ENCODE results near the gene JAKMIP2. TPM values are rescaled to one million over a fixed set of nuclear protein-coding genes. Genes with fewer than 3 reads are reported as not detected.
"Not testable (repeated sequence)": the region's sequence is repeated elsewhere in the genome, so short reads cannot be mapped to it uniquely, and the experiment has no call there.

The JAKMIP2 gene
- total RNA-seq, 1 experiment from 2014 or later, result 67.4 TPM

DNA sequence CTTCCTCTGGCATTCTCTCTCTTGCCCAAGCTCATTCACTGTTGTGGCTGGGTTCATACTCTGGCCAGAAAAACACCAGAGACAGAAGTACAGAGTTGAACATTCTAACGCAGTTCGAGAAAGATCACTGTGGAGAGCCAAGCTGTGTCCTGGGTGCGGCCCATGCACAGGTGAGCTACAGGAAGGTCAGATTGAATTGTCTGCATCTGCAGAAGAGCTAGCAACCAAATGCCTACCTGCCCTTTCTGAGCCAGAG lies 145.9 kb downstream of the JAKMIP2 start:
- intact Hi-C loops (cut with micrococcal nuclease; ENCODE audit: unreplicated experiment), result no loop called here
- no peak for TF ChIP-seq EZH2 (IDR thresholded peaks at IDR 0.05; ENCODE audit: borderline replicate concordance, low read depth, low read length, poor library complexity, severe bottlenecking)
- TF ChIP-seq, protein P1, sequence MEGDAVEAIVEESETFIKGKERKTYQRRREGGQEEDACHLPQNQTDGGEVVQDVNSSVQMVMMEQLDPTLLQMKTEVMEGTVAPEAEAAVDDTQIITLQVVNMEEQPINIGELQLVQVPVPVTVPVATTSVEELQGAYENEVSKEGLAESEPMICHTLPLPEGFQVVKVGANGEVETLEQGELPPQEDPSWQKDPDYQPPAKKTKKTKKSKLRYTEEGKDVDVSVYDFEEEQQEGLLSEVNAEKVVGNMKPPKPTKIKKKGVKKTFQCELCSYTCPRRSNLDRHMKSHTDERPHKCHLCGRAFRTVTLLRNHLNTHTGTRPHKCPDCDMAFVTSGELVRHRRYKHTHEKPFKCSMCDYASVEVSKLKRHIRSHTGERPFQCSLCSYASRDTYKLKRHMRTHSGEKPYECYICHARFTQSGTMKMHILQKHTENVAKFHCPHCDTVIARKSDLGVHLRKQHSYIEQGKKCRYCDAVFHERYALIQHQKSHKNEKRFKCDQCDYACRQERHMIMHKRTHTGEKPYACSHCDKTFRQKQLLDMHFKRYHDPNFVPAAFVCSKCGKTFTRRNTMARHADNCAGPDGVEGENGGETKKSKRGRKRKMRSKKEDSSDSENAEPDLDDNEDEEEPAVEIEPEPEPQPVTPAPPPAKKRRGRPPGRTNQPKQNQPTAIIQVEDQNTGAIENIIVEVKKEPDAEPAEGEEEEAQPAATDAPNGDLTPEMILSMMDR (conservative IDR thresholded peaks at IDR 0.05; ENCODE audit: low read depth, low read length), result no peak
- POLR2A ChIA-PET (ENCODE audit: low non-redundant PET), result interaction anchor here (0.6 kb wide), 1 partner anchor 1177 kb away, joined by 9 read pairs; no protein-coding TSS in a partner anchor

DNA sequence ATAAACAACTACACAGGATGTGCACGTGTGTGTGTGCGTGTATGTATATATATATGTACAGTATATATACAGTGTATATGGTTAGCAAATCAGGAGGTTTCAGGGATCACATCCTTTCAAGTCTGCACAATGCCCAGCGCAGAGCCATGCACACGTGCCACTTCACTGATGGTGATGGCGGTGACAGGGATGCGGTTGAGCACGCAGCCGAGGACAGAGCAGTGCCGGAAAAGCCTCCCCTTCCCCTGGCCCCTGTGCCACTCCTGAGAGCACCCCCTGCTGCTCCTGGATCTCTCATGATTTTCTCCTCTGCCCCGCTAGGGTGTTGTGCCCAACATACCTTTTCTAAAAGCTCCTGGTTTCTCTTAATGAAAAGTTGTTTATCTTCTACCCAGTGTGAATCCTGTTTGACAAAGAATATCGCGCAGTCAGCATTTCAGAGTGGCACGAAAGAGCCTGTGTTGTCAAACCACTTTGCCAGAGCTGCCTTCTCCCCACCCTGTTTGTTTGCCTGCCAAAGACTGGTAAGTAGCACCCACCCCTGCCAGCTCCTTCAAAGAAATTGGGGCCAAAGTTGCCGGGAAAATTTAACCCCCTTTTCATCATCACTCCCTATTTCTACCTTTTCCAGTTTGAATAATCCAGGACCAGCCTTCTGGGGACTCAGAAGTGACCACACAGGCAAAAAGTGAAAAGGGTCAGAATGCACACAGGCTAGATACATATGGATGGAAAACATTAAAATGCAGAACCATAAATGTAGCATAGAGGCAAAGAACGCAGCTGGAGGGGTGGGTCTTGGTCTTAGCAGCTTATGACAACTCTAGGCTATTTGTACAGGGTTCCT lies 146.4 kb downstream of the JAKMIP2 start:
- Histone ChIP-seq H3K27ac (ENCODE audit: low read depth, low read length, poor library complexity, severe bottlenecking) (no peak overlapping the region), H3K9me3 (ENCODE audit: low read depth, low read length, poor library complexity, severe bottlenecking) (no peaks in the 10 kb centered on the region), H3K36me3 (ENCODE audit: insufficient read depth, low read length, poor library complexity, severe bottlenecking) (peaks cover 74% of the 10 kb centered on the region), H3K4me1 (ENCODE audit: insufficient read depth, low read length, poor library complexity, severe bottlenecking) (peaks cover 26% of the 10 kb centered on the region), H3K4me3 (ENCODE audit: low read depth, low read length, poor library complexity, severe bottlenecking) (no peak overlapping the region), H3K27me3 (replicated peaks; ENCODE audit: insufficient read depth, low read depth, low read length, poor library complexity) (no peaks in the 10 kb centered on the region)
- intact Hi-C loops (cut with micrococcal nuclease; ENCODE audit: unreplicated experiment), result no loop called here
- CTCF ChIA-PET, result interaction anchor here (0.6 kb wide), 1 partner anchor 182 kb away, joined by 5 read pairs; no protein-coding TSS in a partner anchor
- TF ChIP-seq EZH2 (IDR thresholded peaks at IDR 0.05; ENCODE audit: borderline replicate concordance, low read depth, low read length, poor library complexity, severe bottlenecking), result no peak
- TF ChIP-seq, protein P1 (conservative IDR thresholded peaks at IDR 0.05; ENCODE audit: low read depth, low read length), result no peak
- no peak for DNase-seq (ENCODE audit: low spot score)
- POLR2A ChIA-PET (ENCODE audit: low non-redundant PET), result no interaction called here
- no TSS peak for BruUV-seq (replicated peaks)

More for the DNA sequence above, 145.9 kb downstream of the JAKMIP2 start:
- peaks cover 22% of the 10 kb centered on the region for H3K4me1 ChIP-seq (ENCODE audit: insufficient read depth, low read length, poor library complexity, severe bottlenecking)
- no TSS peak for BruUV-seq (replicated peaks)
- H3K27me3 ChIP-seq (replicated peaks; ENCODE audit: insufficient read depth, low read depth, low read length, poor library complexity), result no peaks in the 10 kb centered on the region
- H3K4me3 ChIP-seq (ENCODE audit: low read depth, low read length, poor library complexity, severe bottlenecking), result no peak overlapping the region
- CTCF ChIA-PET, result interaction anchor here (0.6 kb wide), 2 partner anchors 49 to 183 kb away, joined by 3 to 5 read pairs; no protein-coding TSS in a partner anchor
- H3K36me3 ChIP-seq (ENCODE audit: insufficient read depth, low read length, poor library complexity, severe bottlenecking), result peaks cover 79% of the 10 kb centered on the region
- H3K27ac ChIP-seq (ENCODE audit: low read depth, low read length, poor library complexity, severe bottlenecking), result peak overlapping the region; percentile 2
- no peak for DNase-seq (ENCODE audit: low spot score)
- no peaks in the 10 kb centered on the region for H3K9me3 ChIP-seq (ENCODE audit: low read depth, low read length, poor library complexity, severe bottlenecking)

DNA sequence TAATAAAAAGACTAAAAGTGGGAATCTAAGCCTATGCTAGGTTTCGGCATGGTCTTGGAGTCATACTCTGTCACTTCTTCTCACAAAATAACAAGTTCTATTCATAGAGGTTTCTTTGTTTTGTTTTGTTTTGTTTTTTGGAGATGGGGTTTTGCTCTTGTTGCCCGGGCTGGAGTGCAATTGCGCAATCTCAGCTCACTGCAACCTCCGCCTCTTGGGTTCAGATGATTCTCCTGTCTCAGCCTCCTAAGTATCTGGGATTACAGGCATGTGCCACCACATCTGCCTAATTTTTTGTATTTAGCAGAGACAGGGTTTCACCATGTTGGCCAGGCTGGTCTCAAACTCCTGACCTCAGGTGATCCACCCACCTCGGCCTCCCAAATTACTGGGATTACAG lies 147.1 kb downstream of the JAKMIP2 start:
- BruUV-seq (replicated peaks); DNase-seq (ENCODE audit: low spot score); H3K27me3 ChIP-seq (replicated peaks; ENCODE audit: insufficient read depth, low read depth, low read length, poor library complexity); H3K4me3 ChIP-seq (ENCODE audit: low read depth, low read length, poor library complexity, severe bottlenecking); POLR2A ChIA-PET (ENCODE audit: low non-redundant PET); CTCF ChIA-PET; H3K9me3 ChIP-seq (ENCODE audit: low read depth, low read length, poor library complexity, severe bottlenecking); intact Hi-C loops (cut with micrococcal nuclease; ENCODE audit: unreplicated experiment): not testable (repeated sequence)
- peaks cover 32% of the 10 kb centered on the region for H3K4me1 ChIP-seq (ENCODE audit: insufficient read depth, low read length, poor library complexity, severe bottlenecking)
- peaks cover 67% of the 10 kb centered on the region for H3K36me3 ChIP-seq (ENCODE audit: insufficient read depth, low read length, poor library complexity, severe bottlenecking)
- peak overlapping the region; percentile 7 for H3K27ac ChIP-seq (ENCODE audit: low read depth, low read length, poor library complexity, severe bottlenecking)

All from A673 (cell line).